Stimulated activated CD8-positive, alpha-beta memory T cell treated with anti-CD3 and anti-CD28 coated beads, Interleukin-4, amount 100 ng/mL, for 48 hours (primary cell): Measurements from ENCODE around the gene PPM1N.

Experiments used
- DNase-seq: peaks from one replicate; pipeline ENCODE4 v3.0.0-alpha.2; 2020

Gene PPM1N

DNA sequence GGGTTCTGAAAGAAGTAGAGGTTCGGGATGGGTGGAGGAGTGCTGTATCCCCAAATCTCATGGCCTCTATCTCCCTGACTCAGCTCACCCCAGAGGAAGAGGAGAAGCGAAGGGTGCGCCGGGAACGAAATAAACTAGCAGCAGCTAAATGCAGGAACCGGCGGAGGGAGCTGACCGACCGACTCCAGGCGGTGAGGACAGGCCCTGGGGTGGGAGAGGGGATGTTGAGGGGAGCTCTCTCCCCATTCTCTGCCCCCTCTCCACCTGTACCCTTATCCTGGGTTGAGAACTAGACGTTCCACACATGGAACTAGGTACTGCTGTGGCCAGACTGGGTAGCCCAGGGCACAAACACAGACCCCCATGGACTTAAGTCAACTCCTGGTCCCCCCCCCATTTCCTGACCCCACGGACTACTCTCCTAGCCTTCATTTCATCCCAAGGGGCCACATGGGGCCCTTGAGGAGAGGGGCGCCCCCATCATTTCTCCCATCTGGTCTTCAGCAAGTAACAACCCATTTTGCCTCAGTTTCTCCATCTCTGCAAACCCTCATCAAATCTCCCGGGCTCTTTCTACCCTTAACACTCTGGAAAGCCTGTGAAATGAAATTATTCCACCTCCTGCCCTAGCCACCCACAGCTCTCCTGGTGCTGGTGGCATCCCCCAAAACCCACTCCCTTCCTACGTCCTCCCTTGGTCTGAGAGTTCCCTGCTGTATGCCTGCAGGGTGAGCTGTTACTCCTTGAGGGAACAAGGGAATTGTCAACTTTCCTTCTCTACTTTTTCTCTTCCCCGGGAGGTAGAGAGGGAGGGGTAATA lies 26.9 kb upstream of the PPM1N start:
- DNase-seq: no peak

DNA sequence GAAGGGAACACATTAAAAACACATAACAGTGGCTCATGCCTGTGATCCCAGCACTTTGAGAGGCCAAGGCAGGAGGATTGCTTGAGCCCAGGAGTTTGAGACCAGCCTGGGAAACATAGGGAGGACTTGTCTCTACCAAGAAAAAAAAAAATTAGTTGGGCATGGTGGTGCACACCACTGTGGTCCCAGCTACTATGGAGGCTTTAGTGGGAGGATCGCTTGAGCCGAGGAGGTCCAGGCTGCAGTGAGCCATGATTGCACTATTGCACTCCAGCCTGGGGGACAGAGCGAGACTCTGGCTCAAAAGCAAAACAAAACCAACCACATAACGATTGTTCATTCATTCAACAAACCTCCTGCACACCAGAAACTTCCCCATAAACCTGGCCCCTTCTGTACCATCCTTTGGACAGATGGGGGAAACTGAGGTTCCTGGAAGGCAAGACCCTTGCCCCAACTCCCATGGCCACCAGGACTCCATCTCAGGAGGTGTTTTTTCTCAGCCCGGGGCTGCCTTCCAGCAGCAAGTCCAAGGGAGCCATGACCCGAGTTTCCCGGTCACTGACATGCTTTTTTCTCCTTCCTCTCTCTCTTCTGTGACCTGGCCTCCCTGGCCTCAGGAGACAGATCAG lies 26.2 kb upstream of the PPM1N start:
- DNase-seq: no peak

DNA sequence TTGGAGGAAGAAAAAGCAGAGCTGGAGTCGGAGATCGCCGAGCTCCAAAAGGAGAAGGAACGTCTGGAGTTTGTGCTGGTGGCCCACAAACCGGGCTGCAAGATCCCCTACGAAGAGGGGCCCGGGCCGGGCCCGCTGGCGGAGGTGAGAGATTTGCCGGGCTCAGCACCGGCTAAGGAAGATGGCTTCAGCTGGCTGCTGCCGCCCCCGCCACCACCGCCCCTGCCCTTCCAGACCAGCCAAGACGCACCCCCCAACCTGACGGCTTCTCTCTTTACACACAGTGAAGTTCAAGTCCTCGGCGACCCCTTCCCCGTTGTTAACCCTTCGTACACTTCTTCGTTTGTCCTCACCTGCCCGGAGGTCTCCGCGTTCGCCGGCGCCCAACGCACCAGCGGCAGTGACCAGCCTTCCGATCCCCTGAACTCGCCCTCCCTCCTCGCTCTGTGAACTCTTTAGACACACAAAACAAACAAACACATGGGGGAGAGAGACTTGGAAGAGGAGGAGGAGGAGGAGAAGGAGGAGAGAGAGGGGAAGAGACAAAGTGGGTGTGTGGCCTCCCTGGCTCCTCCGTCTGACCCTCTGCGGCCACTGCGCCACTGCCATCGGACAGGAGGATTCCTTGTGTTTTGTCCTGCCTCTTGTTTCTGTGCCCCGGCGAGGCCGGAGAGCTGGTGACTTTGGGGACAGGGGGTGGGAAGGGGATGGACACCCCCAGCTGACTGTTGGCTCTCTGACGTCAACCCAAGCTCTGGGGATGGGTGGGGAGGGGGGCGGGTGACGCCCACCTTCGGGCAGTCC lies 25.5 kb upstream of the PPM1N start:
- no peak for DNase-seq

DNA sequence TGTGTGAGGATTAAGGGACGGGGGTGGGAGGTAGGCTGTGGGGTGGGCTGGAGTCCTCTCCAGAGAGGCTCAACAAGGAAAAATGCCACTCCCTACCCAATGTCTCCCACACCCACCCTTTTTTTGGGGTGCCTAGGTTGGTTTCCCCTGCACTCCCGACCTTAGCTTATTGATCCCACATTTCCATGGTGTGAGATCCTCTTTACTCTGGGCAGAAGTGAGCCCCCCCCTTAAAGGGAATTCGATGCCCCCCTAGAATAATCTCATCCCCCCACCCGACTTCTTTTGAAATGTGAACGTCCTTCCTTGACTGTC lies 24.9 kb upstream of the PPM1N start:
- DNase-seq: no peak

DNA sequence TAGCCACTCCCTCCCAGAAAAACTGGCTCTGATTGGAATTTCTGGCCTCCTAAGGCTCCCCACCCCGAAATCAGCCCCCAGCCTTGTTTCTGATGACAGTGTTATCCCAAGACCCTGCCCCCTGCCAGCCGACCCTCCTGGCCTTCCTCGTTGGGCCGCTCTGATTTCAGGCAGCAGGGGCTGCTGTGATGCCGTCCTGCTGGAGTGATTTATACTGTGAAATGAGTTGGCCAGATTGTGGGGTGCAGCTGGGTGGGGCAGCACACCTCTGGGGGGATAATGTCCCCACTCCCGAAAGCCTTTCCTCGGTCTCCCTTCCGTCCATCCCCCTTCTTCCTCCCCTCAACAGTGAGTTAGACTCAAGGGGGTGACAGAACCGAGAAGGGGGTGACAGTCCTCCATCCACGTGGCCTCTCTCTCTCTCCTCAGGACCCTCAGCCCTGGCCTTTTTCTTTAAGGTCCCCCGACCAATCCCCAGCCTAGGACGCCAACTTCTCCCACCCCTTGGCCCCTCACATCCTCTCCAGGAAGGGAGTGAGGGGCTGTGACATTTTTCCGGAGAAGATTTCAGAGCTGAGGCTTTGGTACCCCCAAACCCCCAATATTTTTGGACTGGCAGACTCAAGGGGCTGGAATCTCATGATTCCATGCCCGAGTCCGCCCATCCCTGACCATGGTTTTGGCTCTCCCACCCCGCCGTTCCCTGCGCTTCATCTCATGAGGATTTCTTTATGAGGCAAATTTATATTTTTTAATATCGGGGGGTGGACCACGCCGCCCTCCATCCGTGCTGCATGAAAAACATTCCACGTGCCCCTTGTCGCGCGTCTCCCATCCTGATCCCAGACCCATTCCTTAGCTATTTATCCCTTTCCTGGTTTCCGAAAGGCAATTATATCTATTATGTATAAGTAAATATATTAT lies 24.3 kb upstream of the PPM1N start:
- no peak for DNase-seq

DNA sequence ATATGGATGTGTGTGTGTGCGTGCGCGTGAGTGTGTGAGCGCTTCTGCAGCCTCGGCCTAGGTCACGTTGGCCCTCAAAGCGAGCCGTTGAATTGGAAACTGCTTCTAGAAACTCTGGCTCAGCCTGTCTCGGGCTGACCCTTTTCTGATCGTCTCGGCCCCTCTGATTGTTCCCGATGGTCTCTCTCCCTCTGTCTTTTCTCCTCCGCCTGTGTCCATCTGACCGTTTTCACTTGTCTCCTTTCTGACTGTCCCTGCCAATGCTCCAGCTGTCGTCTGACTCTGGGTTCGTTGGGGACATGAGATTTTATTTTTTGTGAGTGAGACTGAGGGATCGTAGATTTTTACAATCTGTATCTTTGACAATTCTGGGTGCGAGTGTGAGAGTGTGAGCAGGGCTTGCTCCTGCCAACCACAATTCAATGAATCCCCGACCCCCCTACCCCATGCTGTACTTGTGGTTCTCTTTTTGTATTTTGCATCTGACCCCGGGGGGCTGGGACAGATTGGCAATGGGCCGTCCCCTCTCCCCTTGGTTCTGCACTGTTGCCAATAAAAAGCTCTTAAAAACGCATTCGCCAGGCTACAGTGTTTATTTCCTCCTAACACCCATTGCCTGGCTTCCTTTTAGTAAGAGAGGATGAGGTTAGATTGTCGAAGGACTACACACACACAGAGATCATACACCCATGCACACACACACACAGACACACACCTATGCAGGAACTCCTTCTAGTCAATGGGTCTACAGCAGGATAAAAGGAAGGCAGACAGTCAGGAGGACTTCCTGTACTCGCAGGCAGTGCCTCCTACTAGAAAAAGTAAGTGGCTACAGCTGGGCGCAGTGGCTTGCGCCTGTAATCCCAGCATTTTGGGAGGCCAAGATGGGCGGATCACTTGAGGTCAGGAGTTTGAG lies 23.4 kb upstream of the PPM1N start:
- DNase-seq: no peak

DNA sequence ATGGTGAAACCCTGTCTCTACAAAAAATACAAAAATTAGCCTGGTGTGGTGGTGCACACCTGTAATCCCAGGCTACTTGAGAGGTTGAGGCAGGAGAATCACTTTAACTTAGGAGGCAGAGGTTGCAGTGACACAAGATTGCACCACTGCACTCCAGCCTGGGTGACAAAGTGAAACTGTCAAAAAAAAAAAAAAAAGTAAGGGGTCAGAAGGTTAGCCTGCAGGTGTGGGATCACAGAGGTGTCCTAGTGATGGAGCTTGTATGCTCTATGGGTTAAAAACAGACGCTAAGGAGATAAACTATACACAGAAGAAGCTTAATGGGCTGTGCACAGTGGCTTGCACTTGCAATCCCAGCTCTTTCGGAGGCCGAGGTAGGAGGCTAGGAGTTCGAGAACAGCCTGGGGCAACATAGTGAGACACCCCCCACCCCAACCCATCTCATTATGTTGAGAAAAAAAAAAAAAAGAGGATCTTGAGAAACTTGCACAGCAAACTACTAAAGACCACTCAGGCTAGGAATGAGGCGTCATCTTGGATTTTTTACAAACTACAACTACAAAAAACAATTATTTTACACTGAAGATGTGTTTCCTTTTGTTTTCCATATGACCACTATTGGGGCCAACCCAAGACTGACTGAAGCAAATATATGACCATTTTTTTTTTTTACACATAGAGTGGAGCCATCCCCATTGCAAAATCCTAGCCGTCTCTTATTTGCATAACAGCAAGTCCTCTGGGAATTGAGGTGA lies 22.5 kb upstream of the PPM1N start:
- no peak for DNase-seq

DNA sequence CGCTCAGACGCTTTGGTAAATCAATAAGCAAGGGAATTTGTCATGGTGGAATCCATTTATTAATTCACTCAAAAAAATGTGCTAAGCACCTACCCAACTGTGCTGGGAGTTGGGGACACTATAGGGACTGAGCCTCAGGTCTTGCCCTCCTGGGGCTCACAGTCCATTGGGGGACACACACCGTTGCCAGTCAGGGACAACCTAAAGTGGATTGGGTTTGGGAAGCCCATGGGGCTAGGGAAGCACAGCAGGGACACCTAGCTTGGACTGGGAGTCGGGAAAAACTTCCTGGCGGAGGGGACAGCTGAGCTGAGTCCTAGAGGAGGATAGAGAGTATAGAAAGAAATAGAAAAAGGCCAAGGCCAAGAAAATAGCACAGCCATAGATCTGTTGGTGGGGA lies 21.9 kb upstream of the PPM1N start:
- no peak for DNase-seq

DNA sequence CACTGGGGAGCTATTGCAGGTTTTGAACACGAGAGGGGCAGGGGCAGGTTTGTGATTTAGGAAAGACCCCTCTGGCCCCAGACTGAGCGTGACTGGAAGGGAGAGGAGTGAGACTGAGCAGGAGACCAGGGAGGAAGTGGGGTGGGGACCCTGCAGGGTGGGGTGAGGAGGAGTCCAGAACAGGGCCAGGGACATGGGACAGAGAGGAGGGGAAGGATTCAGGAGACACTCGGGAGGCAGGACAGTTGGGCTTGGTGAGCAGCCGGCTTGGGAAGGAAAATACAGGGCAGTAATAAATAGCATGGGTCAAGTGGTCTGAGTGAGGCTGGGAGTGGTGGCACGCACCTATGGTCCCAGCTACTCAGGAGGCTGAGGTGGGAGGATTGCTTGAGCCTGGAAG lies 21.1 kb upstream of the PPM1N start:
- no peak for DNase-seq

DNA sequence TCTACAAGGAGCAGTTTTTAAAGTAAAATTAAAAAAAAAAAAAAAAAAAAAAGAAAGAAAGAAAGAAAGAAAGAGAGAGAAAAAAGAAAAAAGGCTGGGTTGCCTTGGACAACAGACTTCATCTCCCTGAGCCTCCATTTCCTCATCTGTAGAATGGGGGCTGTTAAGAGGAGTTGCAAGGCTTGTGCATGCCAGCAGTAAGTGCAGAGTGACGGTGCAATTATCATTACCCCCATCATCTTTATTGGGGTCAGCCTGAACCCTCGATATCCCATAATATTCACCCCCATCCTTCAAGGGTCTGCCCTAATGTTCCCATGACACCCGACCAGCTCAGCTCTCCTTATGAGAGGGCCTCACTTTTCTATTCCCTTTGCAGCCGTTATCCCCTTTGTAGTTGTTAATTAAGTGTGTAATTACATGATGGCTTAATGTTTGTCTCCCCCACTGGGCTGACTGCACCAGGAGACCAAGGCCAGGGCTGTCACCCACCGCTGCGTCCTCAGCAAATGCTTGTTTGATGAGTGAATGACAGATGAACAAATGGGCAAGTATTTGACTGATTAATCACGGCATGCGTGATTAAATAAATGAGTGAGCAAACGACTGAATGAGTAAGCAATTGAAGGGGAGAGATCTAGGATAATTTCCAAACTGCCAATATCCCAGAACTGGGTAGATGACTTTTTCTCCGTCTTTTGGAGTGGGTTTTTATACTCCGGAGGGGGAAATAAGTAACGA lies 20.4 kb upstream of the PPM1N start:
- DNase-seq: peak; percentile 53

DNA sequence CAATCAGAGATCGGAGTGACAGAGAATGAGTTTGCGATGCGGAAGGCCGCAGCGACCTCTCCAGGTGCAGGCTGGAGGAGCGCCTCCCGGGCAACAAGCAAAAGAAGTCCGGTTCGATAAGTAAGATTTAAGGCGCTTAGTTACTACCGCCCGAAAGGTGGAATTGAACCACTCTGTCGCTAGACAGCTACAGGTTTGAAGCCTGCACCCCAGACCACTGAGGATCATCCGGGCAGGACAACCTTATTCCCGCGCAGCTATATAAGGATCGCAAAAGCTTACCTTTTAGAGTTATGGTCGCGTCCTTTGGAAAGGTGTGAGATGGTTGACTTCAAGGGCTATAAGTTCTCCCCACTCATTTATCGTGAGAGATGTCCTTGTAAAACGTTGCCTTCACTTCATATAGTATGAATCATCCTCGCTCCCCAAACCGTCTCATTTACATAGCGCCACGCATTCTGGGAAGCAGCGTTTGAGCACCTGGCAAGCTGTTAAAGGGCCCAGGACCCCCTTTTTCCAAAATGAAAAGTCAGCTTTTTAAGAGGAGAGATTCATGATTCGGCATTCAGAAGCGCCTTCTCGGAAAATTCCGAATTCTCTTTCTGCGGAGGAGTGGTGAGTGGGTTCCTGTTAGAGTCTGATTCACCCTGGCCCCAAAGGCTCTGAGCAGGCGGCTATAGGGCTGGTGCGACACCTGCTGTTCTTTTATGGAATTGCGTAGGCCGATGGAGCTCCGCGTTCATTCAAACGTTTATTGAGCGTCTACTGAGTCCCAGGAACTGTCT lies 19.6 kb upstream of the PPM1N start:
- DNase-seq: peak; percentile 96

DNA sequence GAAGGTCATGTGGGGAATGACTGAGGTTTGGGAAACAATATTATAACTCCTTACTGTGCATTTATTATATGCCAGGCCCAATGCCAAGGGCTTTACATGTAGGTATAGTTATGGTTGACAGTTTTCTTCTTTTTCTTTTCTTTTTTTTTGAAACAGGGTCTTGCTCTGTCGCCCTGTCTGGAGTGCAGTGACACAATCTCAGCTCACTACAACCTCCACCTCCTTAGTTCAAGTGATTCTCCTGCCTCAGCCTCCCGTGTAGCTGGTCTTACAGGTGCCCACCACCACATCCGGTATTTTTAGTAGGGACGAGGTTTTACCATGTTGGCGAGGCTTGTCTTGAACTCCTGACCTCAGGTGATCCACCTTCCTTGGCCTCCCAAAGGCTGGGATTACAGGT lies 15.2 kb upstream of the PPM1N start:
- no peak for DNase-seq

DNA sequence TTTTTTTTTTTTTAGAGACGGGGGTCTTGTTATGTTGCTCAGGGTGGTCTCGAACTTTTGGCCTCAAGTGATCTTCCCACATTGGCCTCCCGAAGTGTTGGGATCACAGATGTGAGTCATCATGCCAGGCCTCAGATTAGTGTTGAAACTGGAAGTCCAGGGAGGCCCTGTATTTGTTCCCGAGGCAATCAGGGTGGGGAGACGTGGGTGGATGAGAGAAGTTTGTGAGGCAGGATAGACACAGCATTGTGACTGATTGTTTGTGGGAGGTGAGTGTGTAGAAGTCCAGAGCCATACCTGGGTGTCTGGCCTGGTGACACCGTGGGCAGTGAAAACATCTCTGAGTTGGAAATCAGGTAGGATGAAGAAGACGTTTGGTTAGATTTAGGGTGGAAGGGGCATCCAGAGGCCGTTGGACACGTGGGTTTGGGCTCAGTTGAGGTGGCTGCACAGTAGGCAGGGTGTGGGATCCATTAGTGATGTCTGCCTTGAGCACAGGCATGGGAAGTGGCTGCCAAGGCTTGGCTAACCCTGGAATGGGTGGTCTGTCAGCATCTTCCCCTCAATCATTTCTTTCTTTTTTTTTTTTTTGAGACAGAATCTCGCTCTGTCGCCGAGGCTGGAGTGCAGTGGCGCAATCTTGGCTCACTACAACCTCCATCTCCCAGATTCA lies 13.8 kb upstream of the PPM1N start:
- DNase-seq: no peak

DNA sequence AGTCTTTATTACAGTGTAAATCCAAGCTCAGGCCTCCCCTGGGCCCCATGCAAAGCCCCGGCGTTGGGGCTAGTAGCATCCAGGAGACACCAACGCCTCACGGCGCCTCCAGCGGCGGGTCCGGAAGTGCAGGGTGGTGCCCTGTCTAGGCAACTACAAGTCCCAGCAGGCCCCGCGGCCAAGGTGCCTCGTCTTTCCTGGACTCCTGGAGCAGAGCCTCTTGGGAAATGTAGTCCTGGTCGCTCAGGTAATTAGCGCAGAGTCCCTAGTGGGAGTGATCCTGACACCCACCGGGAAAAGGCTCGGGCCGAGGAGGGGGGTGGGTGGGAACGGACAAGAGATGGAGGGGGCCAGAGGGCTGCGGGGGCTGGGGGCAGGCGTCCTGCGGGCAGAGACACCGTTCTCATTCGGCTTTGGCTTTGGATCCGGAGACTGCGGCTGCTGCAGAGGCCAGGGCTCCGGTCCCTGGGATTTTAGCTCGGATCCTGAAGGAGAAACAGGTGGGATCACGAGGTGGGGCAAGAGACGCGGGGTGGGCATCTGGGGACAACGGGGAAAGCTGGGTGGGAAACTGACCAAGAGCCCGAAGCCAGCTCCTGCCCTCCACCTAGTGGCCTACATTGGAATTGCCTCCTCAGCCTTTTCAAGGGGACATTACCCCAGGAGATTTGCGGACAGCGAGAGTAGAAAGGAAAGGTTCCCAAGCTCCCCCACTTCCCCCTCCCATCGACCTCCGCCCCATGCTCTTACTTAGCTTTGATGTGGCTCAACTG lies 12.8 kb upstream of the PPM1N start:
- peak; percentile 99 for DNase-seq

DNA sequence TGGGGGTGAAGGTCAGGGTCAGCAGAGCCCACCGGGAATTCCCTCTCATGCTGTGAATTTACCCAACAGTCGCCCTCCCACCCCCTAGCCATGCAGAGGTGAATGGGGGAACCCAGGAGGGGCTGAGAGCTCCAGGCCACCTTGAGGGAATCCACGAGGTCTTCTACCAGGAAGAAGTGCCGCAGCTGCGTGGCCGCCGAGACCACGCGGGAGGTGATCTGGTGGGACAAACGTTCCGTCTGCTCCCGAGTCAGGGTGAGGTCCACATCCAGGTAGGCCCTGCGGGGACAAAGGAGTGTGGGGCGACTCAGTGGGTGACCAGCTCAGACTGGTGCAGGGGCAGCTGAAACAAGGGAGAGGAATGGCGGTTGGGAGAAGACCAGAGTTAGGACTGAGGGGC lies 9.5 kb upstream of the PPM1N start:
- no peak for DNase-seq

DNA sequence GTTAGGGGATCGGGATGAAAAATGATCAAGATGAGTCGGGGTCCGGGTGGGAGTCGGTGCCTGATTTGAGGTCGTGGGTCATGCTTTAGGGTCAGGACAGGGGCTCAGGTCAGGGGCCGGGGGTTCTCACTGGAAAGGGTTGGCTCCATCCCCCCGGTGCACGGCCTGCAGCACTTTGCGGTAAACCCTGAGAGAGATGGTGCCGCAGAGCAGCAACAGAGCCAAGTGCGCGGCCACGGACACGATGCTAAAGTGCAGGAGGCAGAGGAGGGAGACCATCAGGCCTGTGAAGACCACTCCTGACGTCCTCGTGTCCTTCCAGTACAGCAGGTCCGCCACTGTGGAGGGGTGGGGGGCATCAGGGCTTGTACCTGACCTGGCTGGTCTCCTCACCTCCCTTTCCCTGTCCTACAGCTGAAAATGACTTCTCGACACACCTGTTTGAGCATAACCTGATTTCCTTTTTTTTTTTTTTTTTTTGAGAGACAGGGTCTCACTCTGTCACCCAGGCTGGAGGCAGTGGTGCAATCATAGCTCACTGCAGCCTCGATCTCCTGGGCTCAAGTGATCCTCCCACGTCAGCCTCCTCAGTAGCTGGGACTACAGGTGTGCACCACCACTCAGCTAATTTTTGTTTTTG lies 8.9 kb upstream of the PPM1N start:
- DNase-seq: no peak

DNA sequence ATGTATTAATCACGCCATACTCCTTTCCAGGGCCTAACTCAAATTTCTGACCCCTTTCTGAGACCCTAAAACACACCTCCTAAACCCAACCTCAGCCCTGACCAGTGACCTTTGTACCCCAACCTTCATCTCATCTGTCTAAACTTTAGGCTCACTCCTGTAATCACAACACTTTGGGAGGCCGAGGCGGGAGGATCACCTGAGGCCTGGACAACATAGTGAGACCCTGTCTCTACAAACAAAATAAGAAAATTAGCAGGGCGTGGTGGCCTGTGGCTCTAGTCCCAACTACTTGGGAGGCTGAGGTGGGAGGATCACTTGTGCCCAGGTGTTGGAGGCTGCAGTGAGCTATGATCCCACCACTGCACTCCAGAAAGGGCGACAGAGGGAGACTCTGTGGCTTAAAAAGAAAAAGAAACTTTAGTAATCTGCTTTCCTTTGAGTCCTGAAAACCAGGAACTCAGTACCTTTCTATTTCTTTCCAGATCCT lies 6.1 kb upstream of the PPM1N start:
- no peak for DNase-seq
